Small intestine (tissue), 7 donors: ENCODE results near the gene WDR91. TPM values are rescaled to one million over a fixed set of nuclear protein-coding genes. Genes with fewer than 3 reads are reported as not detected.
A peak's percentile ranks its signal among the peaks of the same experiment; 100 is the strongest.
"Not testable (repeated sequence)": the region's sequence is repeated elsewhere in the genome, so short reads cannot be mapped to it uniquely, and the experiment has no call there.

Experiments used
- DNase-seq, 2 donors: peaks; one replicate each; pipeline versions ENCODE4 v3.0.0 to v3.0.0-alpha.2; 2013
- FAIRE-seq: peaks from 2 replicates; lab custom pipeline; 2012; peaks lifted over from hg19 to GRCh38; lab: Jason Lieb, UNC
- H3K27ac ChIP-seq, 3 donors: one replicate each; pipeline ENCODE4 v1.5.1; 2013; ENCODE audit warnings: low read length in 2 of 3, mild to moderate bottlenecking in 2 of 3, control low read depth in 1 of 3, inconsistent platforms in 1 of 3, low read depth in 1 of 3, moderate library complexity in 1 of 3
- H3K27me3 ChIP-seq, 3 donors: one replicate each; pipeline ENCODE4 v1.6.1; 2013; ENCODE audit warnings: low read length in 3 of 3, inconsistent platforms in 1 of 3; ENCODE audit not compliant: control insufficient read depth in 3 of 3, insufficient read depth in 3 of 3
- H3K36me3 ChIP-seq, 3 donors: one replicate each; pipeline ENCODE4 v1.6.1; 2013; ENCODE audit warnings: low read length in 3 of 3, inconsistent platforms in 1 of 3, low read depth in 1 of 3, mild to moderate bottlenecking in 1 of 3, moderate library complexity in 1 of 3; ENCODE audit not compliant: control insufficient read depth in 3 of 3, insufficient read depth in 2 of 3
- H3K4me1 ChIP-seq, 3 donors: one replicate each; pipeline ENCODE4 v1.6.1; 2013; ENCODE audit warnings: low read length in 2 of 3, inconsistent platforms in 1 of 3, low read depth in 1 of 3, mild to moderate bottlenecking in 1 of 3, moderate library complexity in 1 of 3; ENCODE audit not compliant: control insufficient read depth in 3 of 3, insufficient read depth in 2 of 3
- H3K4me3 ChIP-seq, 3 donors: one replicate each; pipeline ENCODE4 v1.5.1; 2013; ENCODE audit warnings: low read length in 3 of 3, control low read depth in 1 of 3, inconsistent platforms in 1 of 3, low read depth in 1 of 3, mild to moderate bottlenecking in 1 of 3, moderate library complexity in 1 of 3
- H3K9me3 ChIP-seq, 2 donors: one replicate each; pipeline ENCODE4 v1.6.1; 2013; ENCODE audit warnings: low read depth in 1 of 2, low read length in 1 of 2; ENCODE audit not compliant: control insufficient read depth in 2 of 2, insufficient read depth in 1 of 2
- WGBS, 3 donors: extraction: QIAGEN DNeasy Blood & Tissue Kit; methylation state at CpG; one replicate each; pipeline ENCODE4 v1.1.7; 2013; 5-methylcytosine and 5-hydroxymethylcytosine counted together
- polyA plus RNA-seq, 4 donors: library from polyadenylated mRNA; stranded (reverse) in 3 of 4; unstranded in 1 of 4; fragments of 200-250 nt in 3 of 4; fragments of 120-200 nt in 1 of 4; gene quantifications; one replicate each; pipeline versions ENCODE4 v1.2.1 to v1.2.3, GENCODE V29; 2013
- donor health status: healthy with polysubstance abuse.
- donor health status: control.
- donor health status: control.
- donor health status: Bipolar disorder and iron deficiency.
- donor health status: healthy.

The WDR91 gene
- polyA plus RNA-seq, 4 donors: 2.7 to 5.8 (median 4.5) TPM

DNA sequence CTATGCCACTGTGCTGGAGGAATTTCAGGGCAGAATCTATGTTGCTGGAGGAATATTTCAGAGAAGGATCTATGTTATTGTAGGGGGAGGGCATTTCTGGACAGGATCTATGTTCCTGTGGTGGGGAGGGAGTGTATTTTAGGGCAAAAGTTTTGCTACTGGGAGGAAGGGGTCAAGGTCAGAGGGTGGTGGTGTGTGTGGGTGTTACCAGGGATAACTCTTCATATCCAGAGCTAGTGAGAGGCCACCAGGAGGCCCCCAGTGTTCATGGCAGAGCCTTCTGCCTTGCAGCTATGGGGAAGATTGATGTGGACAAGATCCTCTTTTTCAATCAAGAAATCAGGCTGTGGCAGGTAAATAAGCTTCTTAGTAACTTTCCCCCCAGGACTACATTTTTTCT is 20.4 kb upstream of the WDR91 start:
- DNase-seq (no peak), FAIRE-seq (no peak)
- Histone ChIP-seq H3K27me3 (peaks cover 0 to 13% (median 0%) of the 10 kb centered on the region in 3 donors), H3K4me3 (no peak overlapping the region), H3K36me3 (no peaks in the 10 kb centered on the region), H3K27ac (no peak overlapping the region), H3K4me1 (no peaks in the 10 kb centered on the region), H3K9me3 (no peaks in the 10 kb centered on the region)

DNA sequence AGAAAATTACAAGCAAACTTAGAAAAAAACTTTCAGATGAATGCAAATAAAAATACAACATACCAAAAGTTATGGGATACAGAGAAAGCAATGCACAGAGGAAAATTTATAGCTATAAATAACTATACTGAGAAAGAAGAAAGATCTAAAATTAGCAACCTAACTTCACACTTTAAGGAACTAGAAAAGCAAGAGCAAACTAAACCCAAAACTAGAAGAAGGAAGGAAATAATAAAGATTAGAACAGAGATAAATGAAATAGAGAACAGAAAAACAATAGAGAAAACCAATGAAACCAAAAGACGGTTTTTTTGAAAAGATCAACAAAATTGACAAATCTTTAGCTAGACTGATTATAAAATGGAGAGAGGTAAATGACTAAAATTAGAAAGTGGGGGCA is 12.7 kb upstream of the WDR91 start:
- Histone ChIP-seq H3K4me3 (no peak overlapping the region), H3K9me3 (peaks cover 0 to 6% of the 10 kb centered on the region in 2 donors), H3K4me1 (no peaks in the 10 kb centered on the region), H3K27ac (no peak overlapping the region), H3K27me3 (peaks cover 0 to 16% (median 0%) of the 10 kb centered on the region in 3 donors), H3K36me3 (no peaks in the 10 kb centered on the region)
- FAIRE-seq (peak; percentile 62), DNase-seq (no peak)
- 45 to 69% (median 48%) methylated on average over 1 of the region's 1 CpG for WGBS, 3 donors

DNA sequence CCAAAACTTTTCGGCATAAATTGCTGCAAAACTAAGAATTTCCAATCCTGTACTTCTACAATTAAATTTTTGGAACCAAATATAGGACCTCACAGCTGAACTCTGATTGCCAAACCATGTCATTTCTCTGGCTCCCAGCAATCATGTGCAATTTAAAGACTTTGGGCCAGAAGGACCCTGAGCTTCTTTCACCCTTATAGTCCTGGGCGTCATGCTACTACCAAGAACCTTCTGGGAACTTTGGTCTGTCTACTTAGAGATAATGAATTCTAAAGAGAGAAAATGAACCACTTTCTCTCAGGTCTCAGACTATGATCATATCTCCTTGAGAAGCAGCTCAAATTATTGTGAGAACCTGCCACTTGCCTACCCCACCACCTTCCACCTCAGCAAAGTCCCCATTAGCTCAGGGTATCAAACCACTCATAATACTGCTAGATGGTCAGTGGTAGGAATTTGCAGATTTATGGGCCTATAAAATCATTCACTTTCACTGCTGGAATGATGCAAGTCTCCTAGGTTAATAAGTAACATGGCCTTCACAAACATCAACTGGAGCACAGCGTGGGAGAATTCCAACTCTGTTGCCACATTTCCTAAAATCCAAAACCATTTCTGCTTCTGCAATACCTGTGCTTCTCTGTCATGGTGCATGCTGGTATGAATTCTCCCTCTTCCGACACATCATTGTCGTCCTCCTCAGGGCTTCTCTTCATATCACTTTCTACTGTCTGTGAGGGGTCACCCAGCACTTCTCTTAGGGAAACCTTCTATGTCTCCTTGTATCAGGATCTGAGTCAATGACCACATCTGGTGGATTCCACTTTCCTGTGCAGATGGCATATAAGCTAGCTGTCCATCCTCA is 6.6 kb upstream of the WDR91 start:
- Histone ChIP-seq H3K27ac (peak overlapping the region in 1 of 3 donors; percentile 35), H3K27me3 (peaks cover 0 to 45% (median 0%) of the 10 kb centered on the region in 3 donors), H3K4me1 (peaks cover 0 to 5% (median 3%) of the 10 kb centered on the region in 3 donors), H3K36me3 (no peaks in the 10 kb centered on the region), H3K9me3 (peaks cover 0 to 6% of the 10 kb centered on the region in 2 donors), H3K4me3 (no peak overlapping the region)
- FAIRE-seq (no peak), DNase-seq (peak; percentile 79 to 82)
- 21 to 73% (median 39%) methylated on average over 5 of the region's 5 CpGs for WGBS, 3 donors

DNA sequence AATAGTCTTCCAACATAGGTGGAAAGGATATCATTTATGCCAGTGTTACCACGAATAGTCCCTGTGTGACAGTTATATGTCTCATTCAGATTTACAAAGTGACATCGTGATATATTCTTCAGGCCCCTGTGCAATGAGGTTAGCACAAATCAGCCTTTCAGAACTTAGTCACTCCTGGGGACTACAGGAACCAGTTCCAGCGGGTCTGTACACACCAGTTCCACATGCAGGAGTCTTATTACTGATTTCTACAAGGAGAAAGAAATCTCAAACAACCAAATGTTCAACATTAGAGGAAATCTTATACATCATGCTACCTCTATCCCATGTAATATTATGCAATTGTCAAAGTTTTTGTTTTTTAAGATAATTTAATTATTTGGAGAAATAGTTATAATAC is 4.4 kb upstream of the WDR91 start:
- no peak overlapping the region for H3K4me3 ChIP-seq
- peaks cover 0 to 5% (median 3%) of the 10 kb centered on the region in 3 donors for H3K4me1 ChIP-seq
- no peak for FAIRE-seq
- DNase-seq: no peak
- 80 to 92% (median 81%) methylated on average over 3 of the region's 3 CpGs for WGBS, 3 donors
- H3K27ac ChIP-seq: no peak overlapping the region
- peaks cover 0 to 48% (median 0%) of the 10 kb centered on the region in 3 donors for H3K27me3 ChIP-seq
- H3K36me3 ChIP-seq: no peaks in the 10 kb centered on the region
- H3K9me3 ChIP-seq: peaks cover 0 to 3% of the 10 kb centered on the region in 2 donors

DNA sequence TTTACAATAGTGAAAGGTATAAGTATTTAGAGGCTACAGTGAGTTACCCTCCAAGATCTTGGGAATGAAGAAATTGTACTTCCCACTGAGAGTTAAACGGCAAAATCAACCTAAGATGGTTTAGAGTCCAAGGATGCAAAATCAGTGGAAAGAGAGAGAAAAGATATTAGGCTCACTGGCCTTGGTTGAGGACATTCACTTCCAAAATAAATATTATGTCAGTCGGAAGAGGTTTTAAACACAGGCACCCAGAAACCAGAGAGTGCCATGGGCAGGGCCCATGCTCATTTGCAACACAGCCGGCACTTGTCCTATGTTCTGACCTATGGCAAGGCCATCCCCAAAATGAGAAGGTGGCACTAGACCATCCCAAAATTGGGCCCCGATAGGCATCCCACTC is 3.9 kb upstream of the WDR91 start:
- no peak for FAIRE-seq
- Histone ChIP-seq H3K27ac (no peak overlapping the region), H3K4me1 (peaks cover 0 to 6% (median 5%) of the 10 kb centered on the region in 3 donors)

DNA sequence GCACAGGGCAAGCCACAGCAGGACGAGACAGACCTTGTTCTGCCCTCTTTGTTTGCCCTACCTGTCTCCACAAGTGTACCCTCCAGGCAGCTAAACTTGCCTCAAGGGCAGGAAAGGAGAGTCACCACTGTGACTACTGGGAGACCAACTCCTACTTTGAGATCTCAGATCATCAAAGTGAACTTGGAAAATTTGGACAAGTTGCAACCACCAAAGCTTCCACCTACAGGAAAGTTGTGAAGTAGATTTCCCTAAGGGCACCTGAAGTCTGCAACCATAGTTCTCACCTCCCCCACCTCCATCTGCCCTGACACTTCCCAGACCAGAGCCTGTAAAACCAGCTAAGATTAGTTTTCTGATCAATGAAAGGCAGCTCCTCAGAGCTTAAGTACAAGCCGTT is 2.5 kb upstream of the WDR91 start:
- no peak for DNase-seq
- Histone ChIP-seq H3K27me3 (peaks cover 0 to 37% (median 0%) of the 10 kb centered on the region in 3 donors), H3K27ac (no peak overlapping the region), H3K36me3 (no peaks in the 10 kb centered on the region), H3K9me3 (no peaks in the 10 kb centered on the region), H3K4me3 (no peak overlapping the region), H3K4me1 (peaks cover 0 to 6% (median 5%) of the 10 kb centered on the region in 3 donors)
- FAIRE-seq: no peak
- WGBS, 3 donors: 59 to 76% (median 75%) methylated on average over 2 of the region's 2 CpGs

More for the DNA sequence above, 3.9 kb upstream of the WDR91 start:
- H3K4me3 ChIP-seq: no peak overlapping the region
- WGBS, 3 donors: 87 to 98% (median 91%) methylated on average over 4 of the region's 4 CpGs
- peaks cover 0 to under 1% of the 10 kb centered on the region in 2 donors for H3K9me3 ChIP-seq
- H3K27me3 ChIP-seq: peaks cover 0 to 46% (median 0%) of the 10 kb centered on the region in 3 donors
- H3K36me3 ChIP-seq: no peaks in the 10 kb centered on the region
- no peak for DNase-seq

DNA sequence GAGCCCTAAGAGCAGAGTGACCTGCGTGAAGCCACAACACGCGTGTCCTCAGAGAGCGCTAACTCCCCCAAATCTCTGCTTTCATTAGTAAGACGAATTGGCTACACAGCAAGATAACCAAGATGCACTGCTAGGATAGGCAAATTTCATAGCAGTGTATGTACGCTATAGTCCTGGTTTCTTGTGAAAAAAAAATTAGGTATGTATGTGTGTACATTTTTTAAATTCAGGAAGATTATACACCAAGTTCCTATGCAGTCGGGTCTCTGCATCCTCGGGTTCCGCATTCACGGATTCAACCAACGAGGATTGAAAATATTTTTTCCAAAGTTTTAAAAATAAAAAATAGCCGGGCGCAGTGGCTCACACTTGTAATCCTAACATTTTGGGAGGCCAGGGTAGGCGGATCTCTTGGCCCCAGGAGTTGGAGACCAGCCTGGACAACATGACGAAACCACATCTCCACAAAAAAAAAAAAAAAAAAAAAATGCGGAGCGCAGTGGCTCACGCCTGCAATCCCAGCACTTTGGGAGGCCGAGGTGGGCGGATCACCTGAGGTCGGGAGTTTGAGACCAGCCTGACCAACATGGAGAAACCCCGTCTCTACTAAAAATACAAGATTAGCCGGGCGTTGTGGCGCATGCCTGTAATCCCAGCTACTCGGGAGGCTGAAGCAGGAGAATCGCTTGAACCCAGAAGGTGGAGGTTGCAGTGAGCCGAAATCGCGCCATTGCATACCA is 790 bp upstream of the WDR91 start:
- not testable (repeated sequence) for H3K9me3 ChIP-seq, H3K36me3 ChIP-seq, FAIRE-seq, DNase-seq, H3K4me1 ChIP-seq
- peak overlapping the region in 2 of 3 donors; percentile 52 to 73 for H3K4me3 ChIP-seq
- H3K27me3 ChIP-seq: peaks cover 0 to 31% (median 0%) of the 10 kb centered on the region in 3 donors
- 53 to 59% (median 56%) methylated on average over 28 to 30 of the region's 30 CpGs for WGBS, 3 donors
- H3K27ac ChIP-seq: peak overlapping the region in 2 of 3 donors; percentile 69 to 91

DNA sequence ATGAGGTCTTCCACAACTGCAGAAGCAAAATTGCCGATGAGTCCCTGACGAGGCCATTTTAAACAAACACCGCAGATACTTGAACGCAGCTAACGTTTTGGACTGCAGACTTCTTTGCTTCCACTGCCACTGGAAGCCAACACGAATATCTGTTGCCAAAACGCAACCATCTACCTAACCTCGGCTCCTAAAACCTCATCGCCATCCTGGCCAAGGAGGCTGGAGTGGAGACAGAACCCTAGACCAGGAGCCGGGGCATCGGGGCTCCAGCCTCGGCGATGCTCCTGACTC is 493 bp downstream of the WDR91 start:
- H3K9me3 ChIP-seq: no peaks in the 10 kb centered on the region
- FAIRE-seq (no peak), DNase-seq (no peak)
- peak overlapping the region; percentile 73 to 83 (median 78) for H3K4me3 ChIP-seq
- peaks cover 0 to 2% (median 0%) of the 10 kb centered on the region in 3 donors for H3K36me3 ChIP-seq
- H3K4me1 ChIP-seq: peaks cover 0 to 3% (median 0%) of the 10 kb centered on the region in 3 donors
- peaks cover 0 to 31% (median 0%) of the 10 kb centered on the region in 3 donors for H3K27me3 ChIP-seq
- WGBS, 3 donors: 0 to 1% (median 1%) methylated on average over 13 of the region's 13 CpGs
- H3K27ac ChIP-seq: peak overlapping the region; percentile 58 to 96 (median 70)
